Spleen (tissue), 7 donors: ENCODE results near the gene PLCB1.

Experiments used
- POLR2A ChIP-seq, 3 donors: fragments of 450-650 bp; IDR thresholded peaks; one replicate each; pipeline ENCODE4 v1.5.1; 2017; ENCODE audit warnings: antibody characterized with exemption in 3 of 3, mild to moderate bottlenecking in 1 of 3
- POLR2AphosphoS5 ChIP-seq, 3 donors: sonication (generic); formaldehyde crosslinking; IDR thresholded peaks; one replicate each; pipeline ENCODE4 v1.5.1; 2017; ENCODE audit warnings: antibody characterized with exemption in 3 of 3
- TF ChIP-seq, protein P1 (sequence below), 11 experiments: fragments of 200-600 bp in 7 of 11; fragments of 450-650 bp in 4 of 11; sonication (generic) in 4 of 11; IDR thresholded peaks in 8 of 11; conservative IDR thresholded peaks in 3 of 11; 1 replicate in 7 of 11; 2 replicates in 4 of 11; pipeline versions ENCODE4 v1.4.0 to v1.8.0; 2016 to 2021; ENCODE audit warnings: antibody characterized with exemption in 11 of 11, inconsistent platforms in 4 of 11, mild to moderate bottlenecking in 1 of 11
- donor health status: DM: no; HTN: no; CAD: no; lungs with moderate emphysema.
- donor health status: DM: no; HTN: no; CAD: no.
- donor health status: DM: no; HTN: no; CAD: no.

DNA sequence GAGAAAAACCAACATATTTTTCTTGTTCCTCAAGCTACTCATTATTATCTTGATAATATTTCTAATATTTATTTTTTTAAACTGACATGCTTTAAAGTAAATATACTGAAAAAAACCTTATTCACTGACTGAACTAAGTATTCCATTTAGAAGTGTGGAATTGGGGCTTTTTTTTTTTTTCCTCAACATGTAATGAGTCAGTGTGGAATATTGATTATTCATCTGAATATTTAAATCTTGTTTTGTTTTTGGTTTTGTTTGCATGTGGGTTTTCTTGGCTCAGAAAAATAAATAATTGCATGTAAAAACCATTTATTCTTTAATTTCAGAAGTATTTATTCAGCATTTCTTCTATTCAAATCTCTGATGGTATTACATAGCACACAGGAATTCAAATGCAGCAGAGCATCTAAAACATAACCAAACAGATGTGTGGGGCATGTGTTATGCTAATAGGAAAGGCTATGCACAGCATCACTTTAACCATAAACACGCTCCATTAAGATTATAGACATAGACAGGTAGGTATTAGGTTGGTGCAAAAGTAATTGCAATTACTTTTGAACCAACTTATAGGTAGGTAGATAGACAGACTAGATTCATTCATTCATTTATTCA lies 166.5 kb downstream of the PLCB1 start:
- TF ChIP-seq POLR2A (IDR thresholded peaks at IDR 0.05) = no peak
- TF ChIP-seq, protein P1, sequence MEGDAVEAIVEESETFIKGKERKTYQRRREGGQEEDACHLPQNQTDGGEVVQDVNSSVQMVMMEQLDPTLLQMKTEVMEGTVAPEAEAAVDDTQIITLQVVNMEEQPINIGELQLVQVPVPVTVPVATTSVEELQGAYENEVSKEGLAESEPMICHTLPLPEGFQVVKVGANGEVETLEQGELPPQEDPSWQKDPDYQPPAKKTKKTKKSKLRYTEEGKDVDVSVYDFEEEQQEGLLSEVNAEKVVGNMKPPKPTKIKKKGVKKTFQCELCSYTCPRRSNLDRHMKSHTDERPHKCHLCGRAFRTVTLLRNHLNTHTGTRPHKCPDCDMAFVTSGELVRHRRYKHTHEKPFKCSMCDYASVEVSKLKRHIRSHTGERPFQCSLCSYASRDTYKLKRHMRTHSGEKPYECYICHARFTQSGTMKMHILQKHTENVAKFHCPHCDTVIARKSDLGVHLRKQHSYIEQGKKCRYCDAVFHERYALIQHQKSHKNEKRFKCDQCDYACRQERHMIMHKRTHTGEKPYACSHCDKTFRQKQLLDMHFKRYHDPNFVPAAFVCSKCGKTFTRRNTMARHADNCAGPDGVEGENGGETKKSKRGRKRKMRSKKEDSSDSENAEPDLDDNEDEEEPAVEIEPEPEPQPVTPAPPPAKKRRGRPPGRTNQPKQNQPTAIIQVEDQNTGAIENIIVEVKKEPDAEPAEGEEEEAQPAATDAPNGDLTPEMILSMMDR (IDR thresholded peaks at IDR 0.05 in 8 of 11, conservative IDR thresholded peaks at IDR 0.05 in 3 of 11) = no peak
- TF ChIP-seq POLR2AphosphoS5 (IDR thresholded peaks at IDR 0.05) = no peak
